DND-41 (cell line): ENCODE results near the gene PLXNB3.
"Not testable (repeated sequence)": the region's sequence is repeated elsewhere in the genome, so short reads cannot be mapped to it uniquely, and the experiment has no call there.

Experiments used
- ATAC-seq: fragments of 200-7000 bp; cut with Tn5 transposase; 3 replicates; pipeline ENCODE4 v1.9.1; 2021; ENCODE audit warnings: low read depth; ENCODE audit not compliant: insufficient read depth
- DNase-seq: peaks from one replicate; pipeline ENCODE4 v3.0.0-alpha.2; 2020
- H2AFZ ChIP-seq: 2 replicates; pipeline ENCODE4 v1.6.0; 2012; ENCODE audit warnings: low read depth, low read length
- H3K27ac ChIP-seq: 2 replicates; pipeline ENCODE4 v1.5.1; 2012; ENCODE audit warnings: low read length, inconsistent platforms
- H3K27me3 ChIP-seq: fragments of 200-600 bp; sonication (generic); 2 replicates; pipeline ENCODE4 v1.6.0; 2012; ENCODE audit warnings: low read length, mild to moderate bottlenecking, inconsistent platforms; ENCODE audit not compliant: insufficient read depth, poor library complexity
- H3K36me3 ChIP-seq: 2 replicates; pipeline ENCODE4 v1.5.1; 2012; ENCODE audit warnings: low read length, inconsistent platforms; ENCODE audit not compliant: insufficient read depth
- H3K4me1 ChIP-seq: 2 replicates; pipeline ENCODE4 v1.5.1; 2012; ENCODE audit warnings: mild to moderate bottlenecking, low read length; ENCODE audit not compliant: insufficient read depth
- H3K4me2 ChIP-seq: 2 replicates; pipeline ENCODE4 v1.6.0; 2012; ENCODE audit warnings: mild to moderate bottlenecking, moderate library complexity, low read length, inconsistent platforms; ENCODE audit not compliant: insufficient read depth
- H3K4me3 ChIP-seq, 2 experiments: fragments of 200-600 bp in 1 of 2; shearing (Covaris generic) in 1 of 2; 2 replicates each; pipeline ENCODE4 v1.5.1; 2012 to 2016; ENCODE audit warnings: inconsistent platforms in 2 of 2, low read length in 2 of 2, mild to moderate bottlenecking in 2 of 2, low read depth in 1 of 2, moderate library complexity in 1 of 2
- H3K79me2 ChIP-seq: 2 replicates; pipeline ENCODE4 v1.6.0; 2012; ENCODE audit warnings: low read length, inconsistent platforms; ENCODE audit not compliant: insufficient read depth
- H3K9ac ChIP-seq: 2 replicates; pipeline ENCODE4 v1.6.0; 2012; ENCODE audit warnings: low read depth, mild to moderate bottlenecking, inconsistent platforms, low read length, moderate library complexity
- H3K9me3 ChIP-seq: 2 replicates; pipeline ENCODE4 v1.5.1; 2012; ENCODE audit warnings: low read length, moderate library complexity, mild to moderate bottlenecking, inconsistent platforms; ENCODE audit not compliant: insufficient read depth, severe bottlenecking
- H4K20me1 ChIP-seq: 2 replicates; pipeline ENCODE4 v1.6.0; 2012; ENCODE audit warnings: low read length; ENCODE audit not compliant: insufficient read depth
- CTCF ChIP-seq: IDR thresholded peaks from 2 replicates; pipeline ENCODE4 v1.5.1; 2012; ENCODE audit warnings: borderline replicate concordance, low read length, moderate library complexity, mild to moderate bottlenecking; ENCODE audit not compliant: poor library complexity, severe bottlenecking; ENCODE audit errors: extremely low read depth
- EZH2 ChIP-seq: IDR thresholded peaks from 3 replicates; pipeline ENCODE4 v1.6.1; 2012; ENCODE audit warnings: borderline replicate concordance, low read depth, mild to moderate bottlenecking, moderate library complexity, low read length, inconsistent platforms; ENCODE audit not compliant: severe bottlenecking

Gene PLXNB3

GRCh38 chrX:153744210-153745066, 19.6 kb upstream of the PLXNB3 start:
- Histone ChIP-seq H3K9ac (no peak overlapping the region), H4K20me1 (no peaks in the 10 kb centered on the region), H3K79me2 (no peaks in the 10 kb centered on the region), H3K4me2 (no peak overlapping the region), H2AFZ (no peak overlapping the region), H3K4me3 (no peak overlapping the region), H3K4me1 (no peaks in the 10 kb centered on the region), H3K36me3 (no peaks in the 10 kb centered on the region), H3K27me3 (no peaks in the 10 kb centered on the region), H3K9me3 (no peaks in the 10 kb centered on the region), H3K27ac (no peak overlapping the region)
- peak; percentile 28 for TF ChIP-seq CTCF
- TF ChIP-seq EZH2: no peak
- no peak for DNase-seq
- no peak for ATAC-seq

- not testable (repeated sequence) for H3K9ac ChIP-seq, H3K27ac ChIP-seq, H3K9me3 ChIP-seq, H3K4me3 ChIP-seq, H4K20me1 ChIP-seq, DNase-seq, H3K4me1 ChIP-seq, H3K4me2 ChIP-seq, H3K36me3 ChIP-seq, H3K27me3 ChIP-seq, H2AFZ ChIP-seq, H3K79me2 ChIP-seq, ATAC-seq
Measured at GRCh38 chrX:153745067-153745433, 19.0 kb upstream of the PLXNB3 start.

GRCh38 chrX:153746359-153746758, 17.7 kb upstream of the PLXNB3 start:
- no peak for ATAC-seq
- Histone ChIP-seq H3K27me3 (no peaks in the 10 kb centered on the region), H3K4me2 (no peak overlapping the region), H4K20me1 (no peaks in the 10 kb centered on the region), H3K9me3 (no peaks in the 10 kb centered on the region), H3K36me3 (no peaks in the 10 kb centered on the region), H3K9ac (no peak overlapping the region), H3K27ac (no peak overlapping the region), H3K4me3 (no peak overlapping the region), H2AFZ (no peak overlapping the region), H3K4me1 (no peaks in the 10 kb centered on the region), H3K79me2 (no peaks in the 10 kb centered on the region)
- TF ChIP-seq EZH2: no peak
- no peak for TF ChIP-seq CTCF
- DNase-seq: no peak

- H3K4me2 ChIP-seq, H4K20me1 ChIP-seq, H3K9me3 ChIP-seq, H3K4me3 ChIP-seq, ATAC-seq, H3K9ac ChIP-seq, H3K79me2 ChIP-seq, H2AFZ ChIP-seq, H3K4me1 ChIP-seq, H3K27ac ChIP-seq, DNase-seq, H3K36me3 ChIP-seq, H3K27me3 ChIP-seq: not testable (repeated sequence)
Measured at GRCh38 chrX:153746991-153747390, 17.1 kb upstream of the PLXNB3 start.

- not testable (repeated sequence) for ATAC-seq, H3K27me3 ChIP-seq, H3K4me3 ChIP-seq, H3K27ac ChIP-seq, H2AFZ ChIP-seq, H3K9me3 ChIP-seq, DNase-seq, H3K79me2 ChIP-seq, H3K36me3 ChIP-seq, H3K4me1 ChIP-seq, H3K4me2 ChIP-seq, H4K20me1 ChIP-seq, H3K9ac ChIP-seq
Measured at GRCh38 chrX:153749017-153749416, 15.0 kb upstream of the PLXNB3 start.
